H1 (cell line): ENCODE data around the gene NKAIN2. TPM values are rescaled to one million over a fixed set of nuclear protein-coding genes. Genes with fewer than 3 reads are reported as not detected.

Experiments used
- CTCF ChIA-PET: fragments of 300-600 bp; sonication (Branson Sonifier 250); formaldehyde crosslinking; loops from one replicate; lab custom pipeline; 2021; ENCODE audit not compliant: partially characterized antibody; lab: Charles Lee
- POLR2A ChIA-PET: fragments of 300-600 bp; sonication (Branson Sonifier 250); formaldehyde crosslinking; loops from one replicate; lab custom pipeline; 2021; ENCODE audit warnings: inconsistent platforms; ENCODE audit not compliant: partially characterized antibody; lab: Charles Lee
- DNase-seq, 2 experiments: peaks; one replicate each; pipeline versions ENCODE4 v3.0.0 to v3.0.0-alpha.2; 2010 to 2022; ENCODE audit warnings: low spot score in 2 of 2, low read depth in 1 of 2, mixed read lengths in 1 of 2
- FAIRE-seq: peaks from 2 replicates; lab custom pipeline; 2011; peaks lifted over from hg19 to GRCh38; lab: Jason Lieb, UNC
- H2AFZ ChIP-seq: 2 replicates; pipeline ENCODE4 v1.8.1; 2012; ENCODE audit warnings: low read length, inconsistent platforms
- H2AK5ac ChIP-seq: 2 replicates; pipeline ENCODE4 v1.6.1; 2013; ENCODE audit warnings: low read depth, low read length
- H2BK120ac ChIP-seq: replicated peaks from 2 replicates; pipeline ENCODE3; 2013; ENCODE audit warnings: low read depth, low read length, inconsistent platforms
- H2BK12ac ChIP-seq: 2 replicates; pipeline ENCODE4 v1.6.1; 2013; ENCODE audit warnings: low read depth, low read length
- H2BK15ac ChIP-seq: 2 replicates; pipeline ENCODE4 v1.6.1; 2013; ENCODE audit warnings: low read length
- H2BK20ac ChIP-seq: 2 replicates; pipeline ENCODE4 v1.6.1; 2013; ENCODE audit warnings: low read length
- H2BK5ac ChIP-seq: 2 replicates; pipeline ENCODE4 v1.6.1; 2013; ENCODE audit warnings: low read depth, low read length
- H3K14ac ChIP-seq: 2 replicates; pipeline ENCODE4 v1.6.1; 2013; ENCODE audit warnings: inconsistent platforms; ENCODE audit not compliant: insufficient read length
- H3K18ac ChIP-seq: 2 replicates; pipeline ENCODE4 v1.6.1; 2013; ENCODE audit warnings: low read length; ENCODE audit errors: extremely low read depth
- H3K23ac ChIP-seq: 2 replicates; pipeline ENCODE4 v1.6.1; 2013; ENCODE audit warnings: inconsistent platforms; ENCODE audit not compliant: insufficient read length
- H3K23me2 ChIP-seq: 2 replicates; pipeline ENCODE4 v1.6.1; 2013; ENCODE audit warnings: low read depth, low read length
- H3K27ac ChIP-seq: 2 replicates; pipeline ENCODE4 v1.6.1; 2011; ENCODE audit warnings: low read depth, low read length, inconsistent platforms
- H3K27me3 ChIP-seq, 4 experiments: replicated peaks in 1 of 4; 1 replicate in 1 of 4; 2 replicates in 3 of 4; pipeline versions ENCODE4 v1.6.1 to v1.8.1; 2011 to 2013; ENCODE audit warnings: low read length in 3 of 4, mild to moderate bottlenecking in 3 of 4, inconsistent platforms in 2 of 4, mixed read lengths in 2 of 4, moderate library complexity in 1 of 4; ENCODE audit not compliant: control insufficient read depth in 3 of 4, insufficient read depth in 3 of 4; ENCODE audit errors: extremely low read depth in 1 of 4
- H3K36me3 ChIP-seq, 4 experiments: 2 replicates each; pipeline versions ENCODE4 v1.6.1 to v1.8.1; 2011 to 2013; ENCODE audit warnings: mild to moderate bottlenecking in 4 of 4, low read length in 3 of 4, moderate library complexity in 2 of 4, control low read depth in 1 of 4, inconsistent platforms in 1 of 4; ENCODE audit not compliant: insufficient read depth in 4 of 4, control insufficient read depth in 2 of 4
- H3K4ac ChIP-seq: replicated peaks from 2 replicates; pipeline ENCODE3; 2013; ENCODE audit warnings: low read length, low read depth, mixed read lengths, inconsistent platforms; ENCODE audit not compliant: insufficient read length
- H3K4me1 ChIP-seq, 4 experiments: replicated peaks in 1 of 4; 1 replicate in 1 of 4; 2 replicates in 3 of 4; pipeline versions ENCODE4 v1.6.1 to v1.8.1; 2011 to 2013; ENCODE audit warnings: low read length in 3 of 4, inconsistent platforms in 2 of 4, mixed read lengths in 1 of 4; ENCODE audit not compliant: insufficient read depth in 4 of 4, control insufficient read depth in 3 of 4
- H3K4me2 ChIP-seq, 2 experiments: 2 replicates each; pipeline versions ENCODE4 v1.6.1 to v1.8.1; 2011 to 2013; ENCODE audit warnings: low read depth in 2 of 2, low read length in 2 of 2, control low read depth in 1 of 2, inconsistent platforms in 1 of 2, mild to moderate bottlenecking in 1 of 2; ENCODE audit not compliant: insufficient read depth in 1 of 2
- H3K4me3 ChIP-seq, 4 experiments: fragments of 200-600, 300-600 bp in 1 of 4; sonication (generic), shearing (Covaris generic), sonication (Bioruptor Twin) in 1 of 4; 2 replicates each; pipeline versions ENCODE4 v1.5.1 to v1.8.1; 2011 to 2016; ENCODE audit warnings: low read length in 4 of 4, low read depth in 3 of 4, control low read depth in 2 of 4, inconsistent platforms in 2 of 4, mild to moderate bottlenecking in 2 of 4, mixed read lengths in 1 of 4, moderate library complexity in 1 of 4; ENCODE audit not compliant: insufficient read depth in 2 of 4; ENCODE audit errors: extremely low read depth in 1 of 4
- H3K56ac ChIP-seq: replicated peaks from 2 replicates; pipeline ENCODE3; 2013; ENCODE audit warnings: low read depth, mild to moderate bottlenecking, mixed read lengths, low read length, inconsistent platforms; ENCODE audit not compliant: insufficient read length
- H3K79me1 ChIP-seq: 2 replicates; pipeline ENCODE4 v1.6.1; 2013; ENCODE audit warnings: low read depth, low read length, control low read depth
- H3K79me2 ChIP-seq, 2 experiments: 2 replicates each; pipeline versions ENCODE4 v1.6.1 to v1.8.1; 2012 to 2013; ENCODE audit warnings: low read length in 2 of 2, mild to moderate bottlenecking in 2 of 2, inconsistent platforms in 1 of 2; ENCODE audit not compliant: insufficient read depth in 2 of 2, control insufficient read depth in 1 of 2
- H3K9ac ChIP-seq, 4 experiments: replicated peaks in 1 of 4; 1 replicate in 1 of 4; 2 replicates in 3 of 4; pipeline versions ENCODE4 v1.6.1 to v1.8.1; 2011 to 2013; ENCODE audit warnings: low read depth in 3 of 4, low read length in 3 of 4, control low read depth in 2 of 4, mild to moderate bottlenecking in 2 of 4, moderate library complexity in 2 of 4, inconsistent platforms in 1 of 4; ENCODE audit errors: extremely low read depth in 1 of 4
- H3K9me3 ChIP-seq, 2 experiments: 2 replicates each; pipeline versions ENCODE4 v1.6.1 to v1.8.1; 2012 to 2013; ENCODE audit warnings: mild to moderate bottlenecking in 2 of 2, moderate library complexity in 2 of 2, control low read depth in 1 of 2, inconsistent platforms in 1 of 2, low read depth in 1 of 2, low read length in 1 of 2, mixed read lengths in 1 of 2; ENCODE audit not compliant: insufficient read depth in 2 of 2
- H4K20me1 ChIP-seq, 2 experiments: replicated peaks in 1 of 2; 2 replicates each; pipeline versions ENCODE3 to v1.8.1; 2011 to 2013; ENCODE audit warnings: inconsistent platforms in 2 of 2, low read length in 2 of 2, mild to moderate bottlenecking in 1 of 2; ENCODE audit not compliant: insufficient read depth in 2 of 2, control insufficient read depth in 1 of 2
- H4K5ac ChIP-seq: 2 replicates; pipeline ENCODE4 v1.6.1; 2013; ENCODE audit warnings: low read length, low read depth, mixed read lengths, inconsistent platforms; ENCODE audit not compliant: insufficient read length
- H4K8ac ChIP-seq: 2 replicates; pipeline ENCODE4 v1.8.0; 2013; ENCODE audit warnings: mild to moderate bottlenecking, moderate library complexity, low read length, inconsistent platforms; ENCODE audit not compliant: insufficient read depth; ENCODE audit errors: extremely low read depth
- H4K91ac ChIP-seq: replicated peaks from 2 replicates; pipeline ENCODE3; 2013; ENCODE audit warnings: low read length, mixed read lengths, inconsistent platforms; ENCODE audit not compliant: insufficient read length
- KDM1A ChIP-seq: fragments of 200-600, 300-600 bp; sonication (generic); IDR thresholded peaks from 2 replicates; pipeline ENCODE4 v1.7.1; 2016; ENCODE audit warnings: mild to moderate bottlenecking, low read length, borderline replicate concordance
- KDM5A ChIP-seq: fragments of 200-600 bp; IDR thresholded peaks from 2 replicates; pipeline ENCODE4 v1.7.1; 2012; ENCODE audit warnings: mild to moderate bottlenecking, low read length, inconsistent platforms, mixed read lengths
- RXRA ChIP-seq: IDR thresholded peaks from 2 replicates; pipeline ENCODE4 v1.6.1; 2011; ENCODE audit warnings: low read depth, mild to moderate bottlenecking, low read length, moderate library complexity; ENCODE audit not compliant: insufficient read depth
- SIX5 ChIP-seq: IDR thresholded peaks from 2 replicates; pipeline ENCODE4 v1.6.1; 2011; ENCODE audit warnings: mild to moderate bottlenecking, low read depth, low read length
- TAF1 ChIP-seq: IDR thresholded peaks from 2 replicates; pipeline ENCODE4 v1.6.1; 2011; ENCODE audit warnings: mild to moderate bottlenecking, low read depth, low read length
- WGBS, 2 experiments: shearing (Covaris generic) in 1 of 2; methylation state at CpG; one replicate each; pipeline versions ENCODE4 v1.1.6 to v1.1.7; 2013 to 2015; ENCODE audit warnings: low lambda C conversion rate in 2 of 2, mixed read lengths in 2 of 2, inconsistent platforms in 1 of 2, low coverage in 1 of 2, missing lambda C conversion rate in 1 of 2; ENCODE audit not compliant: insufficient replicate concordance in 2 of 2, insufficient coverage in 1 of 2, insufficient read length in 1 of 2; ENCODE audit errors: extremely low coverage in 1 of 2, missing lambda C conversion rate in 1 of 2; 5-methylcytosine and 5-hydroxymethylcytosine counted together
- polyA plus RNA-seq, 7 experiments: library from polyadenylated mRNA; depleted of rRNA in 3 of 7; stranded (reverse) in 5 of 7; unstranded in 2 of 7; fragments of >200 nt in 5 of 7; fragments of 200-250 nt in 2 of 7; gene quantifications; 1 replicate in 5 of 7; 2 replicates in 1 of 7; 4 replicates in 1 of 7; pipeline versions ENCODE4 v1.2.1 to v1.2.3, GENCODE V29; 2011 to 2013; ENCODE audit warnings: missing spikeins in 2 of 7, mixed read lengths in 2 of 7
- total RNA-seq: library from RNA; stranded (reverse); fragmentation: NEBNext Ultra II Directional; extraction: Animal tissue kit (Norgen Biotek cat#: 25700); gene quantifications from 2 replicates; pipeline ENCODE4 v1.2.1, GENCODE V29; 2021

The NKAIN2 gene
- total and polyA plus RNA-seq, 2 of the 8 experiments (the other 6 are each of a cell fraction or from before 2014, with no cell fraction given): 0.20 to 0.34 TPM

DNA sequence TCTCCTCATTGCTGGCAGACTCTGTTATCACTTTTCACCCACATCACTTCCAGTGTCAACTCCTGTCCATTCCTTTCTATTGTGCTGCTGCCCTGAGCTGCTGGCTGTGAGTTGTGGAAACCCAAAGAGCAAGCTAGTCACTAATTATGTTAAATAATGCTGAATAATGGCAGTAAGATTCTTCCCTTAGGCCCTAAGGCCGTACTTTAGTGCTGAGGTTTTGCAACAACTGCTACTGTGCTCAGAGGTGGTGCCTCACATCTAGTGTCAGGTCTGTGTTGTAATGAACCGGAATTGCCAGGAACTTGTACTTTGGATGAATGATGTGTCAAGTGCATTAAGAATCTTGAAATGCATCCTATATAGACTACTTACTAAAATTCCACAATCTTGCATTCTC is 786.3 kb downstream of the NKAIN2 start:
- H4K8ac ChIP-seq: no peak overlapping the region
- H4K91ac ChIP-seq: no peak overlapping the region
- CTCF ChIA-PET: no interaction called here
- POLR2A ChIA-PET: no interaction called here
- H3K18ac ChIP-seq: no peak overlapping the region
- no peaks in the 10 kb centered on the region for H3K23me2 ChIP-seq
- H3K4ac ChIP-seq: no peak overlapping the region
- H3K9me3 ChIP-seq: no peaks in the 10 kb centered on the region
- no peak overlapping the region for H2BK12ac ChIP-seq
- no peak overlapping the region for H3K4me2 ChIP-seq
- no peak overlapping the region for H3K56ac ChIP-seq
- H3K27ac ChIP-seq: no peak overlapping the region
- H2BK5ac ChIP-seq: no peak overlapping the region
- no peaks in the 10 kb centered on the region for H3K36me3 ChIP-seq
- no peak overlapping the region for H2BK120ac ChIP-seq
- no peaks in the 10 kb centered on the region for H4K20me1 ChIP-seq
- H3K14ac ChIP-seq: no peak overlapping the region
- no peak overlapping the region for H3K23ac ChIP-seq
- no peaks in the 10 kb centered on the region for H3K79me2 ChIP-seq
- no peak for DNase-seq
- H3K79me1 ChIP-seq: no peaks in the 10 kb centered on the region
- no peak overlapping the region for H2BK15ac ChIP-seq
- no peak overlapping the region for H2BK20ac ChIP-seq
- FAIRE-seq: no peak
- no peaks in the 10 kb centered on the region for H3K27me3 ChIP-seq
- no peak overlapping the region for H3K4me3 ChIP-seq
- no peak overlapping the region for H3K9ac ChIP-seq
- no peaks in the 10 kb centered on the region for H3K4me1 ChIP-seq
- H4K5ac ChIP-seq: no peak overlapping the region
- WGBS, 2 experiments: 50% methylated on average over 2 of the region's 2 CpGs; no CpG with 5 or more reads in 1 of the 2 experiments
- no peak overlapping the region for H2AFZ ChIP-seq
- no peak overlapping the region for H2AK5ac ChIP-seq
- no peak for TF ChIP-seq RXRA
- TF ChIP-seq KDM5A: no peak
- TF ChIP-seq TAF1: no peak
- TF ChIP-seq KDM1A: no peak
- no peak for TF ChIP-seq SIX5
